ENCODE results near the gene DLG2.

DLG2 gene

GRCh38 chr11:84671325-84671999, 955.7 kb downstream of the DLG2 start:
- H3K4me3 ChIP-seq (ENCODE audit: low read depth, low read length) = no peak overlapping the region
- no peak for DNase-seq (ENCODE audit: low read depth, low spot score)
- in situ Hi-C loops (cut with HindIII; ENCODE audit: low sequenced_read_pairs) = no loop called here
- no peak for TF ChIP-seq CTCF (IDR thresholded peaks at IDR 0.05; ENCODE audit: low read depth, low read length)

- no peak for TF ChIP-seq CTCF (IDR thresholded peaks at IDR 0.05; ENCODE audit: low read depth, low read length)
- DNase-seq (ENCODE audit: low read depth, low spot score) = no peak
- in situ Hi-C loops (cut with HindIII; ENCODE audit: low sequenced_read_pairs) = no loop called here
- no peak overlapping the region for H3K4me3 ChIP-seq (ENCODE audit: low read depth, low read length)
These were observed 963.4 kb downstream of the DLG2 start for GRCh38 chr11:84663731-84664130.

DNA sequence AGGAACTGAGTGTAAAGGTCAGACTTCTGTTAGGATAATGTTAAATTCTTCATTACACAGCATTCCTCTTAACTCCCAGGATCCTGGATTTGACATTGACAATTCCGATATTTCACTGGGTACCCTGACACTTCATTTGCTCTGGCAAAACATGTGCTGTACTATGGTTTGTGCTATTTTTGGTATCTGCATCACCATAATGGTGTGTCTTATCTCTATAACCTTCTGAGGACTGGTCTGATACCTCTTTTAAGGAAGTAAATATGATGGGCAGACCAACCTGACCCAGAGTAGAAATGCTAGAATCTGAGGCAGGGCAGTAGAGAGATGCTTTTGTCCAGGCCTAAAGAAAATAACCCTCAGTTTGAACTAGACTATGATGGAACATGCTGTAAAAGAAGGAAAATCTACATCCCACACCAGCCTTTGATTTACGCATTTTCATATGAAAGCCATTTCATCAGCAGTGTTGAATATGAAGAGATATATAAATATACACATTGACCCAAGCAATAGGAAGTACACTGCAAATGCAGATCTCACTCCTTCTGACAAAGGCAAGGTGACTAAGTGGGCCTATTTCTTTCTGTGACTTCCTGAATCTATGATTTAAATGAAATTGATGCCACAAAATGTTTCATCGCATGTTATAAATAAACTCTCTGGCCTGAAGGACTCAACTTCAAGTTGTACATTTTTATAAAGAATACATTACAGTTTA, 966.7 kb downstream of the DLG2 start:
- H3K4me3 ChIP-seq (ENCODE audit: low read depth, low read length) = no peak overlapping the region
- no peak for TF ChIP-seq CTCF (IDR thresholded peaks at IDR 0.05; ENCODE audit: low read depth, low read length)
- no peak for DNase-seq (ENCODE audit: low read depth, low spot score)
- in situ Hi-C loops (cut with HindIII; ENCODE audit: low sequenced_read_pairs) = no loop called here

DNA sequence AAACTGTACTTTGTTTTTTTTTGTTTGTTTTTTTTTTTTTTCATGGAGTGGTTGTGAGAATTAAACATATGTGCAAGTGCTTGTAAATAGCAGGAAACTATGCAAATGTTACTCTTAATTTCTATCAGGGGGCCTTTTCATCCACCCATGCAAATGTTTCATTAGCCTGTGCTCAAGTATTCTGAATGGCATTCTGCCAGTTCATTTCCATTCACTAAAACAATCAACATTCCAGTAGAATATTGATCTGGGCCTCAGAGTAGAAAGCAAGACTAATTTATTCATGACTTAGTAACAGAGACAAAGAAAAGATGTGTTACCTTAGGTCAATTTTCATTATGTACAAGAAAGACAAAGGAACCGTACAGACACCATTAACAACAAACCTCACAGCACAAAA, 971.4 kb downstream of the DLG2 start:
- in situ Hi-C loops (cut with HindIII; ENCODE audit: low sequenced_read_pairs) = no loop called here
- DNase-seq (ENCODE audit: low read depth, low spot score) = no peak
- TF ChIP-seq CTCF (IDR thresholded peaks at IDR 0.05; ENCODE audit: low read depth, low read length) = no peak

DNA sequence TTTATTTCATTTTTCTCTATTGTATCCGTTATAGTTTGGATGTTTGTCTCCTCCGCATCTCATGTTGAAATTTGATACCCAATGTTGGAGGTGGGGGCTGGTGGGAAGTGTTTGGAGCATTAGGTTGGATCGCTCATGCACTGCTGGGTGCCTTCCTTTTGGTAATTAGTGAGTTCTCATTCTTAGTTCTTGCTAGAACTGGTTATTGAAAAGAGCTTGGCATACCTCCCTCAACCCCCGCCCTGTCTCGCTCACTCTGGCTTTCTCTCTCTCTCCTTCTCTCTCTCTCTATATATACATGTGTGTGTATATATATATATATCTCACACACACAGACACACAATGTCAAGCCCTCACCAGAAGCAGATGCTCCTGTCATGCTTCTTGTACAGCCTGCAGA, 978.7 kb downstream of the DLG2 start:
- in situ Hi-C loops (cut with HindIII; ENCODE audit: low sequenced_read_pairs) = no loop called here
- DNase-seq (ENCODE audit: low read depth, low spot score) = no peak
- TF ChIP-seq CTCF (IDR thresholded peaks at IDR 0.05; ENCODE audit: low read depth, low read length) = no peak
- H3K4me3 ChIP-seq (ENCODE audit: low read depth, low read length) = no peak overlapping the region

More for the DNA sequence above, 971.4 kb downstream of the DLG2 start:
- no peak overlapping the region for H3K4me3 ChIP-seq (ENCODE audit: low read depth, low read length)

- TF ChIP-seq CTCF (IDR thresholded peaks at IDR 0.05; ENCODE audit: low read depth, low read length) = no peak
- no peak for DNase-seq (ENCODE audit: low read depth, low spot score)
- no peak overlapping the region for H3K4me3 ChIP-seq (ENCODE audit: low read depth, low read length)
- in situ Hi-C loops (cut with HindIII; ENCODE audit: low sequenced_read_pairs) = no loop called here
These were observed 981.0 kb downstream of the DLG2 start for GRCh38 chr11:84645988-84646694.

Measured in astrocyte of the spinal cord (primary cell).